Ishikawa (cell line): ENCODE measurements around the gene LSAMP.

ENCODE experiments used
- CEBPB ChIP-seq: IDR thresholded peaks from 2 replicates; pipeline ENCODE4 v1.6.1; 2012
- CREB1 ChIP-seq: IDR thresholded peaks from 2 replicates; pipeline ENCODE4 v1.6.1; 2012; ENCODE audit warnings: low read depth
- EGR1 ChIP-seq: IDR thresholded peaks from 2 replicates; pipeline ENCODE4 v1.6.1; 2012
- EP300 ChIP-seq: IDR thresholded peaks from 2 replicates; pipeline ENCODE4 v1.6.1; 2012; ENCODE audit warnings: borderline replicate concordance
- FOXM1 ChIP-seq: IDR thresholded peaks from 2 replicates; pipeline ENCODE4 v1.6.1; 2012; ENCODE audit warnings: low read depth, borderline replicate concordance
- NFIC ChIP-seq: IDR thresholded peaks from 2 replicates; pipeline ENCODE4 v1.6.1; 2012
- RAD21 ChIP-seq: IDR thresholded peaks from 2 replicates; pipeline ENCODE4 v1.6.1; 2012; ENCODE audit warnings: low read depth
- TAF1 ChIP-seq: IDR thresholded peaks from 2 replicates; pipeline ENCODE4 v1.6.1; 2012; ENCODE audit warnings: low read depth, mild to moderate bottlenecking
- TCF12 ChIP-seq: IDR thresholded peaks from 2 replicates; pipeline ENCODE4 v1.6.1; 2012; ENCODE audit warnings: low read depth
- TEAD4 ChIP-seq: IDR thresholded peaks from 2 replicates; pipeline ENCODE4 v1.6.1; 2012
- USF1 ChIP-seq: IDR thresholded peaks from 2 replicates; pipeline ENCODE4 v1.6.1; 2012
- YY1 ChIP-seq: IDR thresholded peaks from 2 replicates; pipeline ENCODE4 v1.6.1; 2012; ENCODE audit warnings: low read depth
- ZBTB7A ChIP-seq: IDR thresholded peaks from 2 replicates; pipeline ENCODE4 v1.6.1; 2012; ENCODE audit warnings: low read depth
- TF ChIP-seq, protein P1 (sequence below): IDR thresholded peaks from 2 replicates; pipeline ENCODE4 v1.6.1; 2012
- TF ChIP-seq, protein P2 (sequence below): IDR thresholded peaks from 2 replicates; pipeline ENCODE4 v1.6.1; 2012; ENCODE audit warnings: low read depth, mild to moderate bottlenecking

Gene LSAMP

DNA sequence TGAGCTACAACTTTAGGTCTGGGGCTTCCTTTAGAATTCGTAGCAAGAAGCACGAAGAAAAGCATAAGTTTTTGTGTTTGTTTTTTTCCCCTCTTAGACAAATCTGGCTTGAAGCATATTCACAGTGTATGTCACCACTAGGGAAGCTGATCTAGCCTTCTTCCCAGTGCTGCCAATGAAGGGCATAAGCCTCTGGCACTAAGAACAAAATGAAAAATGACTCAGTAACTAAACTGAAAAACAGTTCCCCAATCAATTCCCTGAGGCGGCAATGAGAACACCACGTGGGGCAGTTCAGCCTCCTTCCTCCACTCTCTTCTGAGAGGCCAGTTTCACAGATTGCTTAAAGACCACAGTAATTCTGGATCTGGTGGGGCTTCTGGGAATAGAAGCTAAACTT, 483.9 kb downstream of the LSAMP start:
- TF ChIP-seq CREB1 (no peak), NFIC (no peak), ZBTB7A (no peak), USF1 (no peak), TAF1 (no peak), YY1 (no peak), EP300 (no peak), TCF12 (no peak), FOXM1 (no peak), RAD21 (no peak), CEBPB (no peak), TEAD4 (no peak), EGR1 (no peak)
- TF ChIP-seq, protein P1, sequence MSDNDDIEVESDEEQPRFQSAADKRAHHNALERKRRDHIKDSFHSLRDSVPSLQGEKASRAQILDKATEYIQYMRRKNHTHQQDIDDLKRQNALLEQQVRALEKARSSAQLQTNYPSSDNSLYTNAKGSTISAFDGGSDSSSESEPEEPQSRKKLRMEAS: no peak
- TF ChIP-seq, protein P2, sequence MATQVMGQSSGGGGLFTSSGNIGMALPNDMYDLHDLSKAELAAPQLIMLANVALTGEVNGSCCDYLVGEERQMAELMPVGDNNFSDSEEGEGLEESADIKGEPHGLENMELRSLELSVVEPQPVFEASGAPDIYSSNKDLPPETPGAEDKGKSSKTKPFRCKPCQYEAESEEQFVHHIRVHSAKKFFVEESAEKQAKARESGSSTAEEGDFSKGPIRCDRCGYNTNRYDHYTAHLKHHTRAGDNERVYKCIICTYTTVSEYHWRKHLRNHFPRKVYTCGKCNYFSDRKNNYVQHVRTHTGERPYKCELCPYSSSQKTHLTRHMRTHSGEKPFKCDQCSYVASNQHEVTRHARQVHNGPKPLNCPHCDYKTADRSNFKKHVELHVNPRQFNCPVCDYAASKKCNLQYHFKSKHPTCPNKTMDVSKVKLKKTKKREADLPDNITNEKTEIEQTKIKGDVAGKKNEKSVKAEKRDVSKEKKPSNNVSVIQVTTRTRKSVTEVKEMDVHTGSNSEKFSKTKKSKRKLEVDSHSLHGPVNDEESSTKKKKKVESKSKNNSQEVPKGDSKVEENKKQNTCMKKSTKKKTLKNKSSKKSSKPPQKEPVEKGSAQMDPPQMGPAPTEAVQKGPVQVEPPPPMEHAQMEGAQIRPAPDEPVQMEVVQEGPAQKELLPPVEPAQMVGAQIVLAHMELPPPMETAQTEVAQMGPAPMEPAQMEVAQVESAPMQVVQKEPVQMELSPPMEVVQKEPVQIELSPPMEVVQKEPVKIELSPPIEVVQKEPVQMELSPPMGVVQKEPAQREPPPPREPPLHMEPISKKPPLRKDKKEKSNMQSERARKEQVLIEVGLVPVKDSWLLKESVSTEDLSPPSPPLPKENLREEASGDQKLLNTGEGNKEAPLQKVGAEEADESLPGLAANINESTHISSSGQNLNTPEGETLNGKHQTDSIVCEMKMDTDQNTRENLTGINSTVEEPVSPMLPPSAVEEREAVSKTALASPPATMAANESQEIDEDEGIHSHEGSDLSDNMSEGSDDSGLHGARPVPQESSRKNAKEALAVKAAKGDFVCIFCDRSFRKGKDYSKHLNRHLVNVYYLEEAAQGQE: no peak

- TF ChIP-seq RAD21 (no peak), TEAD4 (no peak), TCF12 (no peak), EP300 (no peak), ZBTB7A (no peak), CREB1 (no peak), NFIC (no peak), USF1 (no peak), YY1 (no peak), CEBPB (no peak), FOXM1 (no peak)
- TF ChIP-seq, protein P2: no peak
Measured at GRCh38 chr3:115960799-115961198, 484.5 kb downstream of the LSAMP start.

DNA sequence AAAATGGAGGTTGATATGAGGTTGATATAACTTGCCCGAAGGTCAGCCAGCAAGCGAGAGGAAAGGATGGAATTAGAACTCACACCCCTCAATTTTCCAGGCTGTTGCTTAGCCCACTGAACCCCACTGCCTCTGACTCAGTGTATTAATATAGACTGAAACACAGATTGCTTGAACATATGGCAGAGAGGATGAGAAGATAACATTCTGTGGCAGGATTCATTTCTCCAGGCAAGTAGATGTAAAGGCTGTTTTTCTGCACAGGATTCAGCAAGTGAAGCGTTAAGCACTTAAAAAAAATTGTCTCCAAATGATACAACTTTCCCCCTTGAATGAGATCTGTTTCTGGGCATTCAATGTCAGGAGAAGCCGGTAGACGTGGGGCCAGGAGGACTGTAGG, 486.8 kb downstream of the LSAMP start:
- TF ChIP-seq CEBPB: no peak
- no peak for TF ChIP-seq NFIC
- TF ChIP-seq, protein P1: no peak
- TF ChIP-seq EGR1: no peak
- TF ChIP-seq YY1: no peak
- no peak for TF ChIP-seq ZBTB7A
- no peak for TF ChIP-seq USF1
- no peak for TF ChIP-seq RAD21
- no peak for TF ChIP-seq EP300
- no peak for TF ChIP-seq TEAD4
- TF ChIP-seq TAF1: no peak
- TF ChIP-seq, protein P2: no peak
- no peak for TF ChIP-seq TCF12

- TF ChIP-seq, protein P1: no peak
- TF ChIP-seq EP300 (no peak), YY1 (no peak), TEAD4 (no peak), TAF1 (no peak), CEBPB (no peak), NFIC (no peak), TCF12 (no peak), ZBTB7A (no peak)
Measured at GRCh38 chr3:115947325-115947724, 498.0 kb downstream of the LSAMP start.
